ENCODE measurements around the gene DLG2.

- TF ChIP-seq CTCF (IDR thresholded peaks at IDR 0.05; ENCODE audit: extremely low read depth in 1 of 2, insufficient read depth in 1 of 2, low read depth in 1 of 2, low read length in 2 of 2) (no peak), MYC (IDR thresholded peaks at IDR 0.05; ENCODE audit: low read depth, low read length) (no peak), POLR2AphosphoS5 (IDR thresholded peaks at IDR 0.05; ENCODE audit: insufficient read depth, low read depth, low read length) (no peak), EZH2 (IDR thresholded peaks at IDR 0.05; ENCODE audit: borderline replicate concordance, low read depth, low read length, severe bottlenecking) (no peak), MAX (IDR thresholded peaks at IDR 0.05; ENCODE audit: insufficient read depth, insufficient read length) (no peak), JUN (IDR thresholded peaks at IDR 0.05; ENCODE audit: borderline replicate concordance, insufficient read depth, insufficient read length, low read depth) (no peak), POLR2A (IDR thresholded peaks at IDR 0.05; ENCODE audit: low read depth, low read length) (no peak)
Observed at GRCh38 chr11:83976086-83976485, 1651.1 kb downstream of the DLG2 start.
